MCF 10A (cell line): ENCODE data around the gene KCNJ6. TPM values are rescaled to one million over a fixed set of nuclear protein-coding genes. Genes with fewer than 3 reads are reported as not detected.

ENCODE experiments used
- BruUV-seq: library from RNA; stranded (reverse); fragments of 400-500 nt; replicated peaks from 2 replicates; lab custom pipeline; 2021; lab: Mats Ljungman, UMichigan
- CTCF ChIA-PET: fragments of 300-600 bp; sonication (Branson Sonifier 250); formaldehyde crosslinking; extraction: SDS; loops from one replicate; lab custom pipeline; 2021; ENCODE audit warnings: antibody characterized with exemption, inconsistent platforms; lab: Yijun Ruan, JAX
- POLR2A ChIA-PET: fragments of 300-600, 350-650 bp; sonication (Branson Sonifier 250); formaldehyde crosslinking; extraction: SDS; loops from one replicate; lab custom pipeline; 2020; ENCODE audit warnings: antibody characterized with exemption, inconsistent platforms; lab: Yijun Ruan, JAX
- DNase-seq: peaks from one replicate; pipeline ENCODE4 v3.0.0-alpha.2; 2018; ENCODE audit not compliant: unreplicated experiment
- H3K27ac Mint-ChIP-seq: one replicate; pipeline ENCODE4 v1.8.0; 2022; ENCODE audit warnings: mild to moderate bottlenecking, low read depth, mixed read lengths; ENCODE audit not compliant: unreplicated experiment
- H3K27me3 Mint-ChIP-seq: one replicate; pipeline ENCODE4 v1.8.0; 2022; ENCODE audit warnings: mixed read lengths; ENCODE audit not compliant: insufficient read depth, unreplicated experiment
- H3K36me3 Mint-ChIP-seq: one replicate; pipeline ENCODE4 v1.8.0; 2022; ENCODE audit warnings: mild to moderate bottlenecking, moderate library complexity, mixed read lengths; ENCODE audit not compliant: insufficient read depth, unreplicated experiment
- H3K4me1 Mint-ChIP-seq: one replicate; pipeline ENCODE4 v1.8.0; 2022; ENCODE audit warnings: mixed read lengths; ENCODE audit not compliant: insufficient read depth, unreplicated experiment
- H3K4me3 Mint-ChIP-seq: one replicate; pipeline ENCODE4 v1.8.0; 2022; ENCODE audit warnings: mild to moderate bottlenecking, moderate library complexity, mixed read lengths; ENCODE audit not compliant: unreplicated experiment
- H3K9me3 Mint-ChIP-seq: one replicate; pipeline ENCODE4 v1.8.0; 2022; ENCODE audit warnings: mixed read lengths; ENCODE audit not compliant: unreplicated experiment
- CTCF ChIP-seq: fragments of 200-600 bp; IDR thresholded peaks from one replicate; pipeline ENCODE4 v1.8.0; 2022; ENCODE audit warnings: antibody characterized with exemption, mild to moderate bottlenecking; ENCODE audit not compliant: unreplicated experiment
- intact Hi-C: fragments of 100-400 bp; cut with micrococcal nuclease; formaldehyde crosslinking; loops from 2 replicates; pipeline ENCODE4 v1.14.1; 2022
- total RNA-seq: library from RNA; stranded (reverse); gene quantifications from 2 replicates; pipeline ENCODE4 v1.2.3, GENCODE V29; 2022

Gene KCNJ6
- total RNA-seq, 1 experiment from 2014 or later = 0.28 TPM

GRCh38 chr21:37562920-37563640 is 353.2 kb downstream of the KCNJ6 start:
- no peaks in the 10 kb centered on the region for H3K9me3 Mint-ChIP-seq
- no peak for DNase-seq
- ChIA-PET POLR2A (interaction anchor here (0.6 to 2.0 kb wide), 23 partner anchors 10 to 908 kb away, joined by 3 to 13 read pairs (median 4); partner anchors contain the start of gene DYRK1A), CTCF (interaction anchor here (0.7 to 2.5 kb wide), 10 partner anchors 8 to 390 kb away, joined by 3 to 11 read pairs (median 4); no protein-coding TSS in a partner anchor)
- peak overlapping the region; percentile 92 for H3K4me3 Mint-ChIP-seq
- H3K27me3 Mint-ChIP-seq = no peaks in the 10 kb centered on the region
- peak overlapping the region; percentile 96 for H3K27ac Mint-ChIP-seq
- peaks cover 15% of the 10 kb centered on the region for H3K4me1 Mint-ChIP-seq
- intact Hi-C loops = no loop called here
- no peaks in the 10 kb centered on the region for H3K36me3 Mint-ChIP-seq
- TF ChIP-seq CTCF = no peak
- TSS peak; percentile 69 for BruUV-seq

GRCh38 chr21:37561941-37562919 is 354.0 kb downstream of the KCNJ6 start:
- no TSS peak for BruUV-seq
- ChIA-PET CTCF (interaction anchor here (1.3 to 2.5 kb wide), 3 partner anchors 7 to 113 kb away, joined by 3 to 11 read pairs (median 5); no protein-coding TSS in a partner anchor), POLR2A (interaction anchor here (1.0 kb wide), 1 partner anchor 12 kb away, joined by 4 read pairs; no protein-coding TSS in a partner anchor)
- TF ChIP-seq CTCF = no peak
- intact Hi-C loops = no loop called here
- H3K27ac Mint-ChIP-seq = peak overlapping the region; percentile 96
- no peaks in the 10 kb centered on the region for H3K27me3 Mint-ChIP-seq
- H3K4me1 Mint-ChIP-seq = peaks cover 15% of the 10 kb centered on the region
- no peaks in the 10 kb centered on the region for H3K36me3 Mint-ChIP-seq
- H3K9me3 Mint-ChIP-seq = no peaks in the 10 kb centered on the region
- DNase-seq = no peak
- peak overlapping the region; percentile 92 for H3K4me3 Mint-ChIP-seq

GRCh38 chr21:37561506-37561905 is 354.8 kb downstream of the KCNJ6 start:
- Mint-ChIP-seq H3K27me3 (no peaks in the 10 kb centered on the region), H3K36me3 (no peaks in the 10 kb centered on the region), H3K4me1 (peaks cover 15% of the 10 kb centered on the region), H3K27ac (no peak overlapping the region), H3K9me3 (no peaks in the 10 kb centered on the region), H3K4me3 (no peak overlapping the region)
- ChIA-PET CTCF (interaction anchor here (1.3 kb wide), 1 partner anchor 30 kb away, joined by 3 read pairs; no protein-coding TSS in a partner anchor), POLR2A (no interaction called here)
- TF ChIP-seq CTCF = no peak
- BruUV-seq = no TSS peak
- no peak for DNase-seq
- intact Hi-C loops = no loop called here
